Measurements from ENCODE around the gene YWHAQ. TPM values are rescaled to one million over a fixed set of nuclear protein-coding genes. Genes with fewer than 3 reads are reported as not detected.

The YWHAQ gene
- total and polyA plus RNA-seq, 9 of the 15 experiments (the other 6 are each of a cell fraction or from before 2014, with no cell fraction given): 63.1 to 359 (median 203) TPM

- no peak for TF ChIP-seq ZNF232 (CRISPR knock-in tag; IDR thresholded peaks at IDR 0.05)
- TF ChIP-seq SIN3B (IDR thresholded peaks at IDR 0.05; ENCODE audit: low read depth): no peak
- TF ChIP-seq KLF13 (tag; IDR thresholded peaks at IDR 0.05; ENCODE audit: borderline replicate concordance, low read depth): no peak
- TF ChIP-seq CGGBP1 (CRISPR knock-in tag; IDR thresholded peaks at IDR 0.05): no peak
- no peak for TF ChIP-seq GTF2E2 (tag; IDR thresholded peaks at IDR 0.05)
- no peak for TF ChIP-seq BRD4 (IDR thresholded peaks at IDR 0.05)
- no peak for TF ChIP-seq ZNF518B (CRISPR knock-in tag; IDR thresholded peaks at IDR 0.05)
- TF ChIP-seq ZNF408 (CRISPR knock-in tag; IDR thresholded peaks at IDR 0.05; ENCODE audit: low read depth): no peak
- TF ChIP-seq ZBTB5 (IDR thresholded peaks at IDR 0.05): no peak
- no peak for TF ChIP-seq ZNF12 (CRISPR knock-in tag; IDR thresholded peaks at IDR 0.05)
- no peak for TF ChIP-seq TSHZ1 (CRISPR knock-in tag; IDR thresholded peaks at IDR 0.05)
These were observed 40.2 kb downstream of the YWHAQ start for GRCh38 chr2:9590641-9591040.

More at GRCh38 chr2:9590641-9591040, 40.2 kb downstream of the YWHAQ start:
- peaks cover 0 to 12% of the 10 kb centered on the region in 2 experiments; a peak in 3 of 5 replicates for H3K4me1 ChIP-seq (replicated peaks in 1 of 2; ENCODE audit: control insufficient read depth in 2 of 2, insufficient read depth in 2 of 2, low read length in 2 of 2)
- WGBS (ENCODE audit: insufficient coverage, low coverage, missing lambda C conversion rate): 85% methylated on average over 3 of the region's 3 CpGs
- peaks cover 49% of the 10 kb centered on the region for H3K79me2 ChIP-seq (ENCODE audit: control insufficient read depth, insufficient read depth, low read length)
- POLR2A ChIA-PET: no interaction called here
- no peak overlapping the region for H3K9ac ChIP-seq (ENCODE audit: insufficient read depth in 1 of 2, low read depth in 2 of 2, low read length in 2 of 2)
- DNase-seq (ENCODE audit: extremely low read depth in 1 of 4, low spot score in 3 of 4) (no peak), ATAC-seq (no peak), FAIRE-seq (no peak)
- H3K4me2 ChIP-seq (ENCODE audit: insufficient read depth, low read length): no peak overlapping the region
- no peaks in the 10 kb centered on the region for H3K9me1 ChIP-seq (ENCODE audit: control insufficient read depth, insufficient read depth, low read length)
- no peaks in the 10 kb centered on the region; the same call in 1 of the 2 replicates for H4K20me1 ChIP-seq (replicated peaks; ENCODE audit: control insufficient read depth, insufficient read depth, low read length)
- CTCF ChIA-PET (ENCODE audit: low intra/inter-chr PET ratio): no interaction called here
- no peaks in the 10 kb centered on the region for H3K27me3 ChIP-seq (ENCODE audit: control insufficient read depth in 2 of 2, insufficient read depth in 2 of 2, low read length in 2 of 2)
- H2AFZ ChIP-seq (ENCODE audit: low read depth, low read length): no peak overlapping the region
- no peaks in the 10 kb centered on the region for H3K9me3 ChIP-seq (replicated peaks; ENCODE audit: control insufficient read depth, insufficient read depth, low read depth, low read length)
- H3K36me3 ChIP-seq (ENCODE audit: control insufficient read depth, insufficient read depth, low read length): peaks cover 71% of the 10 kb centered on the region
- intact Hi-C loops (cut with micrococcal nuclease) (no loop called here), in situ Hi-C loops (cut with MboI) (no loop called here)
- no peak overlapping the region for H3K4me3 ChIP-seq
- no peak overlapping the region for H3K27ac ChIP-seq (ENCODE audit: extremely low read depth, low read depth, low read length)
- BruUV-seq (replicated peaks): no TSS peak

All from K562 (cell line).